ENCODE data around the gene MESP2.

MESP2 gene

GRCh38 chr15:89756897-89757296 lies 19.2 kb upstream of the MESP2 start:
- no peak for DNase-seq

GRCh38 chr15:89758283-89758682 lies 17.8 kb upstream of the MESP2 start:
- no peak for DNase-seq

- no peak for DNase-seq
These were observed 17.2 kb upstream of the MESP2 start for GRCh38 chr15:89758981-89759380.

- DNase-seq = no peak
These were observed 16.3 kb upstream of the MESP2 start for GRCh38 chr15:89759835-89760234.

GRCh38 chr15:89760303-89761008 lies 15.7 kb upstream of the MESP2 start:
- peak; percentile 13 to 64 (median 38) for DNase-seq

GRCh38 chr15:89761009-89761831 lies 14.9 kb upstream of the MESP2 start:
- no peak for DNase-seq

- DNase-seq = no peak
These were observed 14.2 kb upstream of the MESP2 start for GRCh38 chr15:89761929-89762328.

GRCh38 chr15:89765694-89766093 lies 10.4 kb upstream of the MESP2 start:
- no peak for DNase-seq

GRCh38 chr15:89766357-89767311 lies 9.5 kb upstream of the MESP2 start:
- no peak for DNase-seq

- no peak for DNase-seq
These were observed 8.7 kb upstream of the MESP2 start for GRCh38 chr15:89767411-89767915.

GRCh38 chr15:89768071-89768500 lies 8.0 kb upstream of the MESP2 start:
- no peak for DNase-seq

GRCh38 chr15:89769366-89769765 lies 6.8 kb upstream of the MESP2 start:
- no peak for DNase-seq

- DNase-seq = no peak
These were observed 6.1 kb upstream of the MESP2 start for GRCh38 chr15:89770041-89770440.

- no peak for DNase-seq
These were observed 3.1 kb upstream of the MESP2 start for GRCh38 chr15:89772932-89773583.

GRCh38 chr15:89774492-89774891 lies 1.6 kb upstream of the MESP2 start:
- DNase-seq = no peak

GRCh38 chr15:89775815-89776214 lies 317 bp upstream of the MESP2 start:
- DNase-seq = no peak

GRCh38 chr15:89777073-89777751 lies 1.1 kb downstream of the MESP2 start:
- DNase-seq = no peak

- DNase-seq = no peak
These were observed 1.7 kb downstream of the MESP2 start for GRCh38 chr15:89777782-89778380.

- DNase-seq = no peak
These were observed 2.7 kb downstream of the MESP2 start for GRCh38 chr15:89778861-89779260.

GRCh38 chr15:89780601-89781000 lies 4.5 kb downstream of the MESP2 start:
- no peak for DNase-seq

- no peak for DNase-seq
These were observed 4.9 kb downstream of the MESP2 start for GRCh38 chr15:89781055-89781454.

Data from activated CD4-positive, CD25-positive, alpha-beta regulatory T cell (primary cell).